Gastroesophageal sphincter (tissue), 3 donors: ENCODE results near the gene PSAPL1.

Source experiments
- CTCF ChIP-seq, 4 experiments: fragments of 200-600 bp in 2 of 4; fragments of 450-650 bp in 2 of 4; sonication (generic) in 1 of 4; IDR thresholded peaks; one replicate each; pipeline ENCODE4 v1.5.1; 2017 to 2019; ENCODE audit warnings: antibody characterized with exemption in 4 of 4, mild to moderate bottlenecking in 2 of 4, moderate library complexity in 2 of 4
- POLR2A ChIP-seq, 2 donors: fragments of 450-650 bp; IDR thresholded peaks; one replicate each; pipeline ENCODE4 v1.6.1; 2017; ENCODE audit warnings: antibody characterized with exemption in 2 of 2, mild to moderate bottlenecking in 2 of 2, moderate library complexity in 1 of 2

DNA sequence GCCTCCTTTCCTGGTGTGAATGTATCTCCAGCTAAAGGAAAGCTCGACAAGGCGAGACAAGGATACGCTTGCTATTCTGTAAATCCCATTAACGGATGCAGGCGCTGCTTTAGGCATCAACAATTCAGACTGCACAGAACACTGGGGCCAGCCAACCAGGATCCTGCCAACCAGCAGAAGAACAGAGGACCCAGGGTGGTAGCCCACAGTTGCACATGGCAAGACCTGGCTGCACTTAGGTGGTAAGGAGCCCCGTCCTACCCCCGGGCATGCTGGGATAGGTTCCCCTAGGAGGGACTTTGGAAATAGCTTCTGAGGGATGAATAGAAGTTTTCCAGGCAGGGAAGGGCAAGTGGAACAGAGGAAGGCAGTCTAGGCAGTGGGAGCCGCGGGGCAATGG is 20.7 kb downstream of the PSAPL1 start:
- TF ChIP-seq CTCF (IDR thresholded peaks at IDR 0.05): no peak
- TF ChIP-seq POLR2A (IDR thresholded peaks at IDR 0.05): no peak
